Measurements from ENCODE around the gene PSME4. TPM values are rescaled to one million over a fixed set of nuclear protein-coding genes. Genes with fewer than 3 reads are reported as not detected.

The PSME4 gene
- total RNA-seq, 1 donor from 2014 or later, result 14.9 TPM

DNA sequence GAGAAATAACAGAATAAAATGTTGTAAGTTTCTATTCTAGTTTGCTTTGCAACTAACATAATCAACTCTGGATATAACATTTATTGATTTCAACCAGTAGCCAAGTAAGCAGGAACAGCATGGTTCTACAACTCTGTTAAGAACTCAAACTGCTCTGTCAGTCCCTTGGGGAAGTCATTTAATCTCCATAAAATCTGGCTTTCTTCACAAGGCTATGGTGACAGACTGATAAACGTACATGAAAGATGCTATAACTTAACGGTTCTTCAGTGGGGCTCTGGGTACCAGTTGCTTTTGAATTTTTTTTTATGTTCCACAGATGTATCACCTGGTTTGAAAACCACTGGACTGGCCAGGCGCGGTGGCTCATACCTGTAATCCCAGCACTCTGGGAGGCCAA, 10.3 kb downstream of the PSME4 start:
- H3K4me1 ChIP-seq, result no peaks in the 10 kb centered on the region
- no peak for DNase-seq (ENCODE audit: low spot score in 2 of 2)
- H3K36me3 ChIP-seq, result no peaks in the 10 kb centered on the region
- TF ChIP-seq, protein P1, sequence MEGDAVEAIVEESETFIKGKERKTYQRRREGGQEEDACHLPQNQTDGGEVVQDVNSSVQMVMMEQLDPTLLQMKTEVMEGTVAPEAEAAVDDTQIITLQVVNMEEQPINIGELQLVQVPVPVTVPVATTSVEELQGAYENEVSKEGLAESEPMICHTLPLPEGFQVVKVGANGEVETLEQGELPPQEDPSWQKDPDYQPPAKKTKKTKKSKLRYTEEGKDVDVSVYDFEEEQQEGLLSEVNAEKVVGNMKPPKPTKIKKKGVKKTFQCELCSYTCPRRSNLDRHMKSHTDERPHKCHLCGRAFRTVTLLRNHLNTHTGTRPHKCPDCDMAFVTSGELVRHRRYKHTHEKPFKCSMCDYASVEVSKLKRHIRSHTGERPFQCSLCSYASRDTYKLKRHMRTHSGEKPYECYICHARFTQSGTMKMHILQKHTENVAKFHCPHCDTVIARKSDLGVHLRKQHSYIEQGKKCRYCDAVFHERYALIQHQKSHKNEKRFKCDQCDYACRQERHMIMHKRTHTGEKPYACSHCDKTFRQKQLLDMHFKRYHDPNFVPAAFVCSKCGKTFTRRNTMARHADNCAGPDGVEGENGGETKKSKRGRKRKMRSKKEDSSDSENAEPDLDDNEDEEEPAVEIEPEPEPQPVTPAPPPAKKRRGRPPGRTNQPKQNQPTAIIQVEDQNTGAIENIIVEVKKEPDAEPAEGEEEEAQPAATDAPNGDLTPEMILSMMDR (IDR thresholded peaks at IDR 0.05), result no peak
- H3K27me3 ChIP-seq, result no peaks in the 10 kb centered on the region
- no peak overlapping the region for H3K4me3 ChIP-seq
- no peak overlapping the region for H3K27ac ChIP-seq
- H3K9me3 ChIP-seq, result no peaks in the 10 kb centered on the region
- intact Hi-C loops (cut with DNase I), result no loop called here

DNA sequence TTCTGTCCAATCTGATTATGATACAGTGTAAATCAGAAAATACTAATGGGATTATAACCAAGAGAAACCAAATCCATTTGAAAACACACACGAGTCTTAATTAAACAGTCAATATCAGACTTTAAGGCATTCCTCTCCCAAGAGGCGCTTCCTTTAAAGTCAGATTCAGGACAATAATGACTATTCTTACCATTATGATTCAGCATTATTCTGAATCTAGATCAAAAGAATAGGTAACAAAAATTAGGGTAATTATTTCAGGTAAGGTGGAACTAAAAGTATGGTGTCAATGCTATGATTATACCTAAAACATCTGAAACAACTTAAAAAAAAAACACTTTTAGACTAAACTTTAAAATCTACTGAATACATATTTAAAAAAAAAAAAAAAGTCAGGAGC, 12.3 kb downstream of the PSME4 start:
- no peak for DNase-seq (ENCODE audit: low spot score in 2 of 2)
- no peaks in the 10 kb centered on the region for H3K36me3 ChIP-seq
- TF ChIP-seq, protein P1 (IDR thresholded peaks at IDR 0.05), result no peak
- H3K27ac ChIP-seq, result no peak overlapping the region
- no peak overlapping the region for H3K4me3 ChIP-seq
- intact Hi-C loops (cut with DNase I), result no loop called here
- no peaks in the 10 kb centered on the region for H3K4me1 ChIP-seq
- H3K9me3 ChIP-seq, result no peaks in the 10 kb centered on the region
- no peaks in the 10 kb centered on the region for H3K27me3 ChIP-seq

DNA sequence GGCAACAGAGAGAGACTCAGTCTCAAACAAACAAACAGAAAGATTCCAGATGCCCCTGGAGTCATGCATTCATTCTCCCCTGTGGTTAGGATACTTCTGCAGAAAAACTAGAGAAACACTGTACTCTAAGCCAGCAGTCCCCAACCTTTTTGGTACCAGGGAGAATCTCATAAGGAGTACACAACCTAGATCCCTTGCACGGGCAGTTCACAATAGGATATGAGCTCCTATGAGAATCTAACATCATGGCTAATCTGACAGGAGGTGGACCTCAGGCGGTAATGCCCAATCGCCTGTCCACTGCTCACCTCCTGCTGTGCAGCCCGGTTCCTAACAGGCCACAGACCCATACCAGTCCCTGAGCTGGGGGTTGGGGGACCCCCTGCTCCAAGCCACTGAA, 18.3 kb downstream of the PSME4 start:
- Histone ChIP-seq H3K27ac (no peak overlapping the region), H3K27me3 (no peaks in the 10 kb centered on the region), H3K36me3 (peaks cover 2 to 6% of the 10 kb centered on the region in 2 donors), H3K4me1 (peaks cover 0 to 2% of the 10 kb centered on the region in 2 donors), H3K9me3 (no peaks in the 10 kb centered on the region), H3K4me3 (no peak overlapping the region)
- intact Hi-C loops (cut with DNase I), result no loop called here
- TF ChIP-seq, protein P1 (IDR thresholded peaks at IDR 0.05), result no peak
- DNase-seq (ENCODE audit: low spot score in 2 of 2), result no peak

DNA sequence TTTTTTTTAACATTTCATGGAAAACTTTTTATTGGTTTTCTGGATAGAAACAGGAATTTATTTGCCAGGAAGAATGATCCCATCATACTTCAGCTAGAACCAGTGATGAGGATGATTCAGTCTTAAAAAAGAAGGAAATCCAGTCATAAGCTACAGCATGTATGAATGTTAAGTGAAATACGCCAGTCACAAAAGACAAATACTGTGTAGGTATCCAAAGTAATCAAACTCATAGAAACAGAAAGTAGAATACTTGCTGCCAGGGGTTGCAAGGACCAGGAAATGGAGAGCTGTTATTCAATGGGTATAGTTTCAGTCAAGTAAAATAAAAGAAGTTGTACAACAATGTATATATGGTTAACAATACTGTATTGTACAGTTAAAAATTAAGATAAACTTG, 21.3 kb downstream of the PSME4 start:
- no peaks in the 10 kb centered on the region for H3K27me3 ChIP-seq
- peaks cover 11 to 20% of the 10 kb centered on the region in 2 donors for H3K36me3 ChIP-seq
- no peak overlapping the region for H3K27ac ChIP-seq
- TF ChIP-seq, protein P1 (IDR thresholded peaks at IDR 0.05), result no peak
- no peak for DNase-seq (ENCODE audit: low spot score in 2 of 2)
- intact Hi-C loops (cut with DNase I), result no loop called here
- H3K4me1 ChIP-seq, result peaks cover 2 to 3% of the 10 kb centered on the region in 2 donors
- no peak overlapping the region for H3K4me3 ChIP-seq
- H3K9me3 ChIP-seq, result no peaks in the 10 kb centered on the region

DNA sequence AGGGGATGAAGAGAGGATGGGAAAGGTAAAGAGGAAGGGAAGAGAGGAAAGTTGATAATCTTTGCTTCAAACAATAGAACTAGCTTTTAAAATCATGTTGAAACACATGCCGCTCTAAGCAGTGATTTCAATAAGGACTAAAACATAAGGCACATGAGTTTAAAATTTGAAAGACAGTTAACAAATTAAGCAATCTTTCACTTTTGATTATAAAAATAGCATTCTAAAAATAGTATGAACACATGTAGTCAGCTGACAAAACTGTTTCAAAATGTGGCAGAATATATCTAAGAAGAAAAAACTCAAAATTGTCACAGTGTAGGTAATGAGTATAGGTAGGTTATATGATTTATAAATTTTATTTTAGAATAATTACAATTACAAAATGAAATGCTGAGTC, 25.3 kb downstream of the PSME4 start:
- Histone ChIP-seq H3K27ac (peak overlapping the region in 1 of 2 donors; percentile 35), H3K4me3 (no peak overlapping the region), H3K4me1 (peaks cover 0 to 3% of the 10 kb centered on the region in 2 donors), H3K9me3 (no peaks in the 10 kb centered on the region), H3K27me3 (no peaks in the 10 kb centered on the region), H3K36me3 (peaks cover 15 to 32% of the 10 kb centered on the region in 2 donors)
- DNase-seq (ENCODE audit: low spot score in 2 of 2), result no peak
- TF ChIP-seq, protein P1 (IDR thresholded peaks at IDR 0.05), result no peak
- intact Hi-C loops (cut with DNase I), result no loop called here

DNA sequence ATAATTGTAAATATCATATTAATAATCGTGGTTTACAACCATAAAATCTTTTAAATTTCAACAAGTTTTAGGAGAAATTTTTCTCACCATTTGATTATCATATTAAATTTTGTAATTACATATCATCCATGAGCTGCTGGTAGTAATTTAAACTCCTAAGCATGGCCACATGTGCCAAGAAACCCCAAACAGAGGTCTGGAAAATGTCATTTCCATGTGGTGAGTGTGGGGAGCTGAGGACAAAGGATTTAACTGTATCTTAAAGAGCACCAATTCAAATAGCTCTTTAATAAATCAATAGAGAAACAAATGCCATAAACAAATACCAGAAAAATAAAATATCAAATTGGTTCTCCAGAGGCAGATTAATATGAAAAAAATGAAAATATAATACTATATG, 26.3 kb downstream of the PSME4 start:
- peaks cover 15 to 34% of the 10 kb centered on the region in 2 donors for H3K36me3 ChIP-seq
- TF ChIP-seq, protein P1 (IDR thresholded peaks at IDR 0.05), result no peak
- H3K4me3 ChIP-seq, result no peak overlapping the region
- H3K9me3 ChIP-seq, result no peaks in the 10 kb centered on the region
- no peak for DNase-seq (ENCODE audit: low spot score in 2 of 2)
- intact Hi-C loops (cut with DNase I), result no loop called here
- H3K27me3 ChIP-seq, result no peaks in the 10 kb centered on the region
- H3K27ac ChIP-seq, result no peak overlapping the region
- H3K4me1 ChIP-seq, result peaks cover 0 to 3% of the 10 kb centered on the region in 2 donors
